ENCODE results near the gene FBH1.

- TF ChIP-seq CTCF (conservative IDR thresholded peaks at IDR 0.05 in 1 of 2, IDR thresholded peaks at IDR 0.05 in 1 of 2; ENCODE audit: extremely low read depth in 1 of 2, insufficient read depth in 1 of 2, low read depth in 1 of 2, low read length in 2 of 2) (no peak), EZH2 (IDR thresholded peaks at IDR 0.05; ENCODE audit: borderline replicate concordance, low read length) (no peak)
These were observed 44.0 kb downstream of the FBH1 start for GRCh38 chr10:5933909-5934546.
